Activated gamma-delta T cell treated with anti-CD3 and anti-CD28 coated beads, Interleukin-2, amount 50 U/mL, for 16 hours (primary cell): ENCODE results near the gene MAPRE2.
A peak's percentile ranks its signal among the peaks of the same experiment; 100 is the strongest.

ENCODE experiments used
- DNase-seq: peaks from one replicate; pipeline ENCODE4 v3.0.0-alpha.2; 2020; ENCODE audit warnings: low read depth

MAPRE2 gene

DNA sequence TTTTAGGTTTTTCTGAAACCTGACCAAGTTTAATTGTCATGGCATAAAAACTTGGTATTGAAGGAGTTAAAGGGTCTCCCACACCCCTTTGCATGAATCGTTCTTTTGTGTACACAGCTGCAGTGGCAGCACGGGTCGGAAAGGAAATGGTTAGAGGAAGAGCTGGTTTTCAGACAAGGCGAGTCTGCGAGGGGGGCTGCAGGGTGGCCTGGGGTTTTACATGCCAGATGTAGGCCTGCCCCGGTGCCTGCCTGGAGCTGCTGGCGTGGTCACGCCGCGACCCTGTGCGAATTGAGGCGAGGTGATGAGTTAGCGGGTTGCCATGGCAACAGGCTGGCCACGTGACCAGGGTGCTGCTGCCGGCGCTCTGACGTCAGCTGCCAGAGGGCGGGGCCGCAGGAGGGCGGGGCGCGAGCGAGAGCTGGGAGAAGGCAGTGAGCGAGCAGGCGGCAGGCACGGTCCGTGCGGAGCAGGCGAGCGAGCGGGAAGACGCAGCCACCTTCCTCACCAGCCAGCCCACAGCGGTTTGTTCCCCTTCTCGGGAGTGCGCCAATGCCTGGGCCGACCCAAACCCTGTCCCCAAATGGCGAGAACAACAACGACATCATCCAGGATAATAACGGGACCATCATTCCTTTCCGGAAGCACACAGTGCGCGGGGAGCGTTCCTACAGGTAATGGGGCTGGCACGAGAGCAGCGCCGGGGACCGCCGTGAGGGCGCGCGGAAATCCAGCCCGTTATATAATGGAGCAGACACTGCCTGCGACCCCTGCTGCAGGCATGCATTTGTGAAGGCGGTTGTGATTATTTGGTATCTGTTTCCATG is at the start of gene MAPRE2:
TSS of gene MAPRE2 (plus strand) at position 426 of the 827 bp plus-strand sequence. CDS start at position 553, 127 bp downstream.
- DNase-seq = peak; percentile 99

DNA sequence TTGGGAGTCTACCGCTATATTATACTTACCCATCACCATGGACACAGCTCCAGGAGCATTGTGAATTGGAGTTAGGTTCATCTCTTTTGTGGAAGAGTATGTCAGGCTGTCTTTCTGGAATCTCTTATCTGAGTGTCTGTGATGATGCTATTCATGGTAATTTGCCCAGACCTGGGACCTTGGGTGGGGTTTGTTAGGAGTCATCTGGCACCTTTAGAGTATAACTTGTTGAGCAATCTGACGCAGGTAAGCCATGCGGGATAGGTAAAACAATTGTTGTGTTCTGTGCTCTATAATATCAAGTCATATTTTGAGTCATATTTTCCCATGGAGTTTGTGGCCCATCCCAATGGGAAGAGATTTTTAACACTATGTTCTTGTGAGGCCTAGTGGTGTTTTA is 49.7 kb upstream of the MAPRE2 start:
- DNase-seq = no peak

DNA sequence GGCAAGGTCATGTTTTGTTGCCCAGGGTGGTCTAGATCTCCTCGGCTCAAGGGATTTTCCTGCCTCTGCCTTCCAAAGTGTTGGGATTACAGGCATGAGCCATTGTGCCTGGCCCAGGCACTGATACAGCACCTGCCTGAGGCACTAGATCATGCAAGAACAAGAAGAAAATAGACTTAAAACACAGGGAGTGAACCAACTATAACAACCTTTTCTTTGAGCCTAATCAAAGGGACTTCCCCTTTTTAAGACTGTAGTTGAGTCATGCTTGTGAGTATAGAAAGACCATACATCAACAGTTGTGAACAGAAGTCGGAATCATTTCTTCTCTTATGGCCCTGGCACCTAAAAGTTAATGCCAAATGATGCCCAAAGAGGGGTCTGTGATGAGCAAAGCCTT is 47.9 kb upstream of the MAPRE2 start:
- no peak for DNase-seq

DNA sequence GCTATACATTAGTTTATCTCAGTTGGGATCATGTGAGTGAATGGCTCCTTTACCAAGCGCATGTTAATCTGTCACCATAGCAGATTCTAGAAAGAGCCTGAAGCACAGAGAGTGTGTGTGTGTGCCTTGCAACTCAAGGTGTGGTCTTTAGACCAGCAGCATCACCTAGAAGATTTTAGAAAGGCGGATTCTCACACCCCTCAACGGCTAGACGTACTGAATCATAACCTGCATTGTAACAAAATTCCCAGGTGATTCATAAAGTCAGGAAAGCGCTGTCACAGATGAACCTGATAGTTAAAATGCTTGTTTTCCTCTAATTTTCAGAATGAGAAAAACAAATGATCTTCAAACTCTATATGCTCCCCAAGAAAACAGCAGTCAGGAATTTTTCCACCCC is 45.5 kb upstream of the MAPRE2 start:
- no peak for DNase-seq

DNA sequence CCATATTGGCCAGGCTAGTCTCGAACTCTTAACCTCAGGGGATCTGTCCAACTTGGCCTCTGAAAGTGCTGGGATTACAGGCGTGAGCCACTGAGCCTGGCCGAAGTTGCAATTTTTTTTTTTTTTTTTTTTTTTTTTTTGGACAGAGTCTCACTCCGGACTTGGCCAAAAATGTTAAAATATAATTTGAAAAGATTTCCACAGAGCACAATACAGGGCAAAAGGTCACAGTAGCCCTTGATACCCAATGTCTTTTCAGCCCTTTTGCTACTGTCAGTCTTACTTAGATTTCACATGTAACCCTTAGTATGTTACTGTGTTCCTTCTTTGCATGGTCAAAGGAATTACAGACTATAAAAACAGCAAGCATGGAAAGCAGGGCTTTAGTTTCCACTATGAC is 42.6 kb upstream of the MAPRE2 start:
- no peak for DNase-seq

DNA sequence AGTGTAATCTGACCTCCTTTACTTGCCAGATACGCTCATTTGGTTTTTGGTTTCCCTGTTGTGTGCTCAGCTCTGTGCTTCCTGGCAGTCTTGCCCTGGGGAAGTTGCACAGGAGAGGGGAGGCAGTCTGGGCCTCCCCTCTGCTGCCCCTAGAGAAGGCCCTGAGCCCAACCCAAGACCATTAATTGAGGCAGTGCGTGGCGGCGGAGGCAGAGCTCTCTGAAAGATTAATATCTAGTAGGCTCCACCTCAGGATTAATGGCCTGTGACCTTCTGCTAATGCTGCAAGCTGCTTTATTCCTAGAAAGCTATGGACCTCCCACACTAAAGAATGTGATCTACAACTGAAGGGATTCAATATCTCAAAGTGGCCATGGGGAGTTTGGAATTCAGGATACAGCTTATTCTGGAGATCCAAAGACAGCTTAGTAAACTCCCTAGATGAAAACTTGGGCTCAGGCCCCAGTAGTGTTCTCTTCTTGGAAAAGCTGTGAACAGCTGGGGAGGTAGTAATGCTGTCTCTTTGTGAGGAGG is 41.4 kb upstream of the MAPRE2 start:
- DNase-seq = no peak

DNA sequence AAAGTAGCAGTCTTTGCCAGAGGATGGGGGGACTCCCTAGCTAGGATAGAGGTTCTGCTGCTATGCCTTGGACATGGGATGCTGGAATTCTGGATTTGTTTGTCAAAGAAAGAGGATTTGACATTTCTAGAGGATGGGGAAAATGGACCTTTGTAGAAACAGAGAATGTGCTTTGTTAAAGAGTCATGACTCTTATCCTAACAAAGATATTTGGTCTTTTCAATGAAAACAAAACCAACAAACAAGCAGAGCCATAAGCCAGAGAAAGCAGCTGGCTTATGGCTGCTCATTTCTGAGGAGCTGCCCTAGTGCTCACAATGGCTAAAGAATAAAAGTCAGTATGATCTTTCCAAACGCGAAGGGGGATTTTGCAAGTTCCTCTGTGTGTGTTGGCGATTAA is 40.8 kb upstream of the MAPRE2 start:
- no peak for DNase-seq

DNA sequence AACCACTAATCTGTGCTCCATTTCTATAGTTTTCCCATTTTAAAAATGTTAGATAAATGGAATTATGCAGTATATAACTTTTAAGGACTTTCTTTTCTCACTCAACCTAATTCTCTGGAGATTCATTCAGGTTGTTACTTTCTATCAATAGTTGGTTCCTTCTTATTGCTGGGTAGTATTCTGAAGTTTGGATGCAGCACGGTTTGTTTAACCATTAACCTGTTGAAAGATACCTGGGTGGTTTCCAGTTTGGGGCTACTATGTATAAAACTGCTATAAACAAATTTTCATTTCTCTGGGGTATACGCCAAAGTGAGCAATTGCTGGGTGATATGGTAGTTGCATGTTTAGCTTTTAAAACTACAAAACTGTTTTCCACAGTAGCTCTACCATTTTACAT is 39.1 kb upstream of the MAPRE2 start:
- DNase-seq = no peak

DNA sequence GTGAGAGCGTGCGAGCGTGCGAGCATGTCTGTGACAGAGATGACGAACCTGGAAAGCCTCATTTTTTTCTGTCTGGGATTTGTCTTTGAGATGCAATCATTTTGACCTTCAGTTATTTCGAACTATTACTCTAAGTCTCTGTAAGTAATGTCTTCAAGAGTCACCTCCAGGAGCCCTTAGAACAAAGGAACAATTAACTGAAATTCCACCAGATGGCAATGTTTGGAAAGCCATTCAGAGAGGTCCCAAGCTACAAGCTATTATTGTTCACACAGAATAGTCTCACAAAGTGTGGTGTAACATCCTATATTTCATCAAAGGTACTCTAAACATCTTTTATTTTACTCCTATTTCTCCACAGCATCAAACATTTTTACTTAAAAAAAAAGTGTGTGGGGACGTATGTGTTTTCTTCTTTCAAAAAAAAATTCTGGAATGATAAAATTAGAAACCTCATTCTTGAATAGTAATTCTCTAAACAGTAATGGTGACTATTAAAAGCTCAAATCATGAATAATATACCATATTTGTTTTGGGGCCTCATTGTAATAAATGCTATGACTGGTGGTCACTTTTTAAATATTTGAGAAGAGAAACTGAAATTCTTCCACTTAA is 35.1 kb upstream of the MAPRE2 start:
- DNase-seq = no peak

DNA sequence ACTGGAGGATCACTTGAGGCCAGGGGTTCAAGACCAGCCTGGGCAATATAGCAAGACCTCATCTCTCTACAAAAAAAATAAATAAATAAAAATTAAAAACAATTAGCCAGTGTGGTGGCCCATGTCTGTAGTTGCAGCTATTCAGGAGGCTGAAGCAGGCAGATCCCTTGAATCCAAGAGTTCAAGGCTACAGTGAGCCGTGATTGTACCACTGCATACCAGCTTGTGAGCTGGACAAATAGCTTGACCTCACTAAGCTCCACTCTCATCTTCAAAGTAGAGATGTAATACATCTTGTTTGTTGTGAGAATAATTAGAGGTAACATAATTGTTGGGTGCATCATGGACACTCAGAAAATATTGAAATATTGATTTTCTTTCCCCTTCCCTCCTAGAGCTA is 31.1 kb upstream of the MAPRE2 start:
- DNase-seq = no peak

DNA sequence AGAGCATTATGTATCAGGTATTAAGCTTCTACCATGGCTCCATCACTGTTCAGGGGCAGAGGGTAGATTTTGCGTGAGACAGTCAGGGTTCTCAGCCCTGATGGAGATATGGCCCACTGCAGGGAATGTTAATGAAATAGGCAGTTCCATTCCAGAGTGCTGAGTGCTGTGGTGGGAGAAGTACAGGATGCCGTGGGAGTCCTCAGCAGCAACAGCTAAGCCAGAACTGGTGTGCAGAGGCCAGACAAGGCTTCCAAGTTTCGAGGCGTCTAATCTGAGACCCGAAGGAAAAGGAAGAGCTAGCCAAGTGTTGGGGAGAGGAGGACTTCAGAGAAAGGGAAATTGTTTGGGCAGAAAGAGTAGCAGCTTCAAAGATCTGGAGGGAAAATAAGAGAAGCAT is 30.2 kb upstream of the MAPRE2 start:
- no peak for DNase-seq

DNA sequence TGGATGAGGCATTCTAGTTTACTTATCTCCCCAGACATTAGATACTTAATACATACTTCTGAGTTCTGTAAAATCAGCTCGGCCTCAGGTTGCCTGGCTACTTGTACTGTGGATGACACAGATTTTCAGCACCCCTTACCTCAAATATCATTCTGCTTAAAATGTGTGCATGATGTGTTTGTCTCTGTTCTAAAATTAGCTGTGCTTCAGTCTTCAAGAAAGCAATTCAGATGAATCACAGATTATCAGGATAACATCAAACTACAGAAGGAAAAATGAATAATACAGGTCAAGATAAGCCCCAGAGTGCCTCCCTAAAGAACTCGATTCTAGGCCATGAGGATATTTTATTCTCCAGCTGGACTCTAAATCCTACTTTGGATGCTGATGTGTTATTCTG is 21.3 kb upstream of the MAPRE2 start:
- DNase-seq = no peak

DNA sequence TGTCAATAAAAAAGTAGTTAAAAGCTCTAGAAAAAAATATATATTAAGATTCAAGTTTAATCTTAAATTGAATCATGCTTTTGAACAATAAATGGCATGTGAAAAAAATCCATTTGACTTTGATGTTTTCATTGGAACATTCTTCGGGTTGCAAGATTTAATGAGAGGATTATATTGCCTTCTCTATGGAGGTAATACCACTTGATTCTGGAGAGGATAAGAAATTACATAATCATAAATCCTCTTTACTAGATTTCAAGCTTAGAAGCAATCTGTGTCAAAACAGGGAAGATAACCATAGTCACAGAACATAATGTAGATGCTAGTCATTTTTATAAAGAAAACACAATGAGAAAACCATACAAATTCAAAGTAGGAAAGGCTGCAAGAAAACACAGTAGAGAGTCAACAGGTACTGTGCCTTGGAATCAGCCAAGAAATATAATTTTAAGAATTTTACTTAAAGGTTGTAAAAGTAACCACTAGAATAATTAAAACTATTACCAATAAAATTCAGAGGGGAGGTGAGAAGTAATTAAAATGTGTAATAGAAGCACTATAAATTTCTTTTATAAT is 18.7 kb upstream of the MAPRE2 start:
- DNase-seq = no peak

DNA sequence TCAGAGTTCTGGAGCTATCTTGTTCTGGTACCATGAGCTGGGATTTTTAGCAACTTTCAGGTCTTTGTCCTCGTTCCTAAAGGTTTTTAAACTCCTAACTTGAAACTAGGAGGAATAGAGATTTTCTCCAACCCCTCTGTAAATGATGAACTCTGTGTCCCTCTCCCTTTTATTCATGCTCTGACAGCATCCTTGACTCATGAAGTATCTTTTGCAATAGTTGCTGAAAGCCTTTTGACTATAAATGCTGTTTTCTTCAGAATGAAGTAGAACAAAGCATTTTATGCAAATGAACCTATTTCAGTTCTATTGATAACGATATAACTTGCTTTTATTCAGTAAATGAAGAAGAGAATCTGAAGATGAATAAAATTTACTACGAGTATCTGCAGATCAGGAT is 17.0 kb upstream of the MAPRE2 start:
- no peak for DNase-seq

DNA sequence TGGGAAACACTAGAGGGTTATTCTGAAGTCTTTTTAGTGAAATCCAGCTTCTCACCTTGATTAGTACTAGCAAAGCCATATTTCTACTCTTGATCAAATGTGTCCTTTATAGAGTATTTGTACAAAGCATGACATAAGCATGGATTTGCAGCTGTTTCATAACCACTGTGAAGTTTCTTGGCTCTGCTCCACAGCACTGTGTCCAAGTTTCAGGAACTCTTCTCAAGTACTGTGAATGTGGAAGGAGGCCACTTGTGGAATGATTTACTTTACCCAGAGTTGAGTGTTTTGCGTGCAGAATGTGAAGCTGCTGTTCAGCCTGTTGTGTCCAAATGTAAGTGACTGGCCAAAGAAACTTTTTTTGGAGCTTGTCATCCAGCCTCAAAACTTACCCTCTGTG is 16.2 kb upstream of the MAPRE2 start:
- no peak for DNase-seq

DNA sequence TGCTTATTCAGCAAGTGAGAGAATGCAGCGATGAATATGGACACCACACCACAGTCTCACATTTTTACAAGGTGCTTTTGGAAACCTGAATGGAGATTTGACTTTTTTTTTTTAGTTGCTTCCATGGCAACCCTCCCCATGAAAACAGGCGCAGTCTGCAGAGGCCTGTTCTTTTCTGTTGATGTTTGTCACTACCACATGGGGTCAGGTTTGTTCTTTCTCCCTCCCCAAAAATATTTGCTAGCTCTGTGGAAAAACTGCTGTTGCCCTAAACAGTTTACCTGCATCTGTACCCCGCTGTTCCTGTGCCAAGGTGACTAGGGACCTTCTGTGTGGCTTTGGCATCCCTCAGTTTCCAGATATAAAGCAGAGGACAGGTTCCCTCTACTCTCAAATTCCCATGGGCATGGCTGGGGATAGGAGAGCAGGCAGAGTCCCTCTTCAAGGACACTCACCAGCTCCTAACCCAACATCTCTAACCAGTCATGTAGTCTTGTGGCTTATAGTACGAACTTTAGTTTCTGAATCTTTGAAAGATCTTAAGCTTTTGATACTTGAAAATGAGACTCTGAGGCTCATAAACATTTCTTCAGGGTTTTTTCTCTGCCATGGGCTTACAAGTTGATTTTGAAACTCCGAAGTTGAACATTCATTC is 14.7 kb upstream of the MAPRE2 start:
- no peak for DNase-seq

DNA sequence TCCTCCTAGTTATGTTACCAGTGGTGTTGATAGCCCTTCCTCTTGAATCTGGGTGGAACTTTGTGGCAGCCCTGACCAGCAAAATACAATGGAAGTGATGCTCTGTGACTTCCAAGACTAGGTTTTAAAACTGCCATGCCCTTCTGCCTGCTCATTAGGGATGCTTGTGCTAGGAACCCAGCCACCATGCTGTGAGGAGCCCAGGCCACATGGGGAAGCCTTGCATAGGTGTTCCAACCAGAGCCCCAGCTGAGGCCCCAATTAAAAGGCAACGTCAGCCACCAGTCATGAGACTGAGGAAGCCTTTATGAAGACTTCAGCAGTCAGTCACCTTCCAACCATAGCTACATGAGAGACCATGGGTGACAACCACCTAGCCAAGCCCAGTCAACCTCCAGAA is 14.0 kb upstream of the MAPRE2 start:
- no peak for DNase-seq

DNA sequence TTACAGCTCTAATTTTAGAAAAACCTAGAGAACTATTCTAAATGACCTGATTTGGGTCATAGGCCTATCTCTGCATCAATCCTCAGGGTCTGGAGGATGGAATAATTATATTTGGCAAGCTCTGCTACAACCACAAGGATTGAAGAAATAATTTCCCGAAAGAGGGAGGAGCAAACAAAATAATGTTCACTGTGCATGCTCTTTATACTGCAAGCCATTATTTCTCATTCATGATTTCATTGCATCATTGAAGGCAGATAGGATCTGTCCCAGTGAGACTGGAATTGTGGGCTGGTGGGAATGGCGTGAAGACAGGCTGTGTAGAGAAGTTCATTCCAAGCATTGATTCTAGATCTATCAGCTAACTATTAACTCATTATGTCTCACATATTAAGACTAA is 12.7 kb upstream of the MAPRE2 start:
- DNase-seq = no peak

DNA sequence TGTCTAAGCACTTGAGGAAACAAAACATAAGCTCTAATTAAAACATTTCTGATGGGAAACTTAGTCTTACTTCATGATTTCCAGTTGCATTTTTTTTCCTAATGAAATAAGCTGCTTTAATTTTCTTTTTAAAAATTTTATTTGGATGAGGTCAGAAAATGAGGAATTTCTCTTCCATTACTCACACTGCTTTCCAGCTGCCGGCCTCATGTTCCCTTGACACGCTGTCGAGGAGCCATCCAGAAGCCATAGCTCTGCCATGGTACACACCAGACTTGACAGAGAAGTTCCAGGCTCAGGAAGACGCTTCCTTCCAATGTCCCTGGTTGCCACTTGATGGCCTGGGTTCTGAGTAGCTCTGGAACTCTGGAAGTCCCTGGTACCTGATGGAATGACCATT is 12.1 kb upstream of the MAPRE2 start:
- DNase-seq = no peak

DNA sequence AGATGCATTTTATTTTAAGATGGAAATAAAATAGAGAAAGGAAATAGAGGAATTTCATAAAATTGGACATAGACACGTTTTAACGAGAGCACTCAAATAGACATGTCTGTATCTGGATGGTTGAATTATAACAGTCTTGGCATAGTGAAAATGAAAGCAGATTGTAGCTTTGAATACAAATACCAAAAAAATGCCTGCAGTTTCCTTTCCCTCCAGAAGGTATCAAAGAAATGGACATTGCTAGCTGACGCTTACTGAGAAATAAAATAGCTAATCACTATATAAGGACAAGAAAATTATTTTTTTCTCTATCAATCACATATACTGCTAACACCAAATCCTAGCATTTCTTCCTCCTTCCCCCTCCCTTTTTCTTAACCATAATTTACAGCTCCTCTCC is 11.4 kb upstream of the MAPRE2 start:
- no peak for DNase-seq

DNA sequence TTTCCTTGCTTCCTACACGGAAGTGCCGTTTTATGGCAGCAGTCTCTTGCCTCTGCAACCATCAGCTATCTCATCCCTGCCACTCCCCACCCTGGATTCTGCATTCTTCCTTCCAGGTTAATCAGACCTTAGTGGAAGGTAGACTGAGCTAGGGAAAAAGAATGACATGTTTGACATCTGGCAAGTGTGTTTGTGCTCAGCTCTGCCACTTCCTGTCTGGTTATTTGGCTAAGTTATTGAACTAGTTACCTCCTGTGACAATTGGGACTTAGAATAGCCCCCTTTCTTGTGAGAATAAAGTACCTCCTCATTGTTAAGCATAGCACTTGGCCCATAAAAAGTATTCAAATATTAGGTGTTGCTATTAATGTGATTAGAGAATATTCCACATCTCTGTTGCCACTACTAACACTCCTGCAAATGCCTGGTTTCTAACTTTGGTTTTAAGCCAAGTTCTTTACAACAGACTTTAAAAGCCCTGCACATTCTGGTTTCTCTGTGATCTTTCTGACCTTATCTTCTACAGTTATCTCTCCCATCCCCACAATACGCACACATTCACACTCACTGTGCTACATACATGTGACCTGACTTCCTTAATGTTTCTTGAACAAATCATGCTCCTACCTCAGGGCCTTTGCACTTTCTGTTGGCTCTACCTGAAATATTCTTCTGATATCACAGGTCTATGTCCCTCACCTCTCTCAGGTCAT is 10.8 kb upstream of the MAPRE2 start:
- DNase-seq = no peak

DNA sequence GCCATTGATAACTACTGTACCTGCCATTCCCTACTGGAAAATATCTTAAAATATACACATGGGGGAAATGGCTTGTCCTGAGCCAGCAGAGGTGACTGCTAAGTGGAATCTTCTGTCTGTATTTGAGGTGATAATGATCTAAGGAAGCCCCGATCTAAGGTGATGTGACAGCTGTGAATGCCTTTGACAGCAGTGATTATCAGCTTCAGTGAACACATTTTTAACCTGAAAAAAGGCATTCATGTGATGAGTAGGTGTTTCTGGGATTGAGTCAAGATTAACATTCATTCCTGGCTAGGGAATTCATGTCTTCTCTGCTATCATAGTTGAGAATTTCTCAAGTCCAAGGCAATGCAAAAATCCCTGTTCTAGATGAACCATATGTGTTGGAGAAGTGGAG is 9.1 kb upstream of the MAPRE2 start:
- DNase-seq = no peak
